Inferior parietal cortex (tissue), 1 donor: ENCODE data around the gene ZFP30.
"Not testable (repeated sequence)": the region's sequence is repeated elsewhere in the genome, so short reads cannot be mapped to it uniquely, and the experiment has no call there.

Experiments used
- DNase-seq: peaks from one replicate; pipeline ENCODE4 v3.0.0-alpha.2; 2016; ENCODE audit errors: extremely low spot score

Gene ZFP30

GRCh38 chr19:37655301-37655688 is at the start of gene ZFP30:
ZFP30 (minus strand) TSS chr19:37655465; CDS start chr19:37647822, 7,643 bp downstream.
- peak; percentile 90 for DNase-seq

- DNase-seq: no peak
Measured at GRCh38 chr19:37699057-37699456, 43.8 kb upstream of the ZFP30 start.

- DNase-seq: no peak
Measured at GRCh38 chr19:37698216-37698615, 43.0 kb upstream of the ZFP30 start.

GRCh38 chr19:37695144-37695899 is 40.1 kb upstream of the ZFP30 start:
- no peak for DNase-seq

- peak; percentile 20 for DNase-seq
Measured at GRCh38 chr19:37692956-37693620, 37.8 kb upstream of the ZFP30 start.

- peak; percentile 91 for DNase-seq
Measured at GRCh38 chr19:37691881-37692504, 36.7 kb upstream of the ZFP30 start.

GRCh38 chr19:37683520-37683919 is 28.3 kb upstream of the ZFP30 start:
- DNase-seq: no peak

- DNase-seq: no peak
Measured at GRCh38 chr19:37669450-37669914, 14.2 kb upstream of the ZFP30 start.

GRCh38 chr19:37657157-37657556 is 1.9 kb upstream of the ZFP30 start:
- not testable (repeated sequence) for DNase-seq

GRCh38 chr19:37655689-37656371 is 565 bp upstream of the ZFP30 start:
- DNase-seq: peak; percentile 84

- DNase-seq: peak; percentile 34
Measured at GRCh38 chr19:37654629-37655300, 500 bp downstream of the ZFP30 start.

GRCh38 chr19:37654118-37654517 is 1.1 kb downstream of the ZFP30 start:
- no peak for DNase-seq

- DNase-seq: no peak
Measured at GRCh38 chr19:37635076-37636056, 19.9 kb downstream of the ZFP30 start.

- DNase-seq: no peak
Measured at GRCh38 chr19:37594982-37595382, 60.3 kb downstream of the ZFP30 start.

GRCh38 chr19:37594304-37594981 is 60.8 kb downstream of the ZFP30 start, which contains the start of the genes ZNF540 and ZNF571:
ZNF540 (plus strand) TSS chr19:37594876; CDS start chr19:37598448, 3,572 bp downstream.
ZNF571 (minus strand) TSS chr19:37594792; CDS start chr19:37586676, 8,116 bp downstream.
- peak; percentile 96 for DNase-seq

GRCh38 chr19:37593996-37594303 is 61.3 kb downstream of the ZFP30 start:
- no peak for DNase-seq

GRCh38 chr19:37583340-37583739 is 71.9 kb downstream of the ZFP30 start:
- DNase-seq: no peak

GRCh38 chr19:37572203-37572602 is 83.1 kb downstream of the ZFP30 start:
- DNase-seq: no peak

- DNase-seq: no peak
Measured at GRCh38 chr19:37565370-37565669, 89.9 kb downstream of the ZFP30 start.
